ENCODE data around the gene MAPKAP1.

Gene MAPKAP1

GRCh38 chr9:125466411-125466810 is 240.6 kb downstream of the MAPKAP1 start:
- H3K4me3 ChIP-seq (ENCODE audit: low read depth, low read length), result no peak overlapping the region
- TF ChIP-seq, protein P1, sequence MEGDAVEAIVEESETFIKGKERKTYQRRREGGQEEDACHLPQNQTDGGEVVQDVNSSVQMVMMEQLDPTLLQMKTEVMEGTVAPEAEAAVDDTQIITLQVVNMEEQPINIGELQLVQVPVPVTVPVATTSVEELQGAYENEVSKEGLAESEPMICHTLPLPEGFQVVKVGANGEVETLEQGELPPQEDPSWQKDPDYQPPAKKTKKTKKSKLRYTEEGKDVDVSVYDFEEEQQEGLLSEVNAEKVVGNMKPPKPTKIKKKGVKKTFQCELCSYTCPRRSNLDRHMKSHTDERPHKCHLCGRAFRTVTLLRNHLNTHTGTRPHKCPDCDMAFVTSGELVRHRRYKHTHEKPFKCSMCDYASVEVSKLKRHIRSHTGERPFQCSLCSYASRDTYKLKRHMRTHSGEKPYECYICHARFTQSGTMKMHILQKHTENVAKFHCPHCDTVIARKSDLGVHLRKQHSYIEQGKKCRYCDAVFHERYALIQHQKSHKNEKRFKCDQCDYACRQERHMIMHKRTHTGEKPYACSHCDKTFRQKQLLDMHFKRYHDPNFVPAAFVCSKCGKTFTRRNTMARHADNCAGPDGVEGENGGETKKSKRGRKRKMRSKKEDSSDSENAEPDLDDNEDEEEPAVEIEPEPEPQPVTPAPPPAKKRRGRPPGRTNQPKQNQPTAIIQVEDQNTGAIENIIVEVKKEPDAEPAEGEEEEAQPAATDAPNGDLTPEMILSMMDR (IDR thresholded peaks at IDR 0.05), result no peak
- no peaks in the 10 kb centered on the region for H3K9me3 ChIP-seq (ENCODE audit: control insufficient read depth, low read length)
- peaks cover 2% of the 10 kb centered on the region for H3K4me1 ChIP-seq
- H3K4me2 ChIP-seq (ENCODE audit: low read length), result no peak overlapping the region
- H3K27ac ChIP-seq, result no peak overlapping the region
- no peak overlapping the region for H2AFZ ChIP-seq
- H3K27me3 ChIP-seq (ENCODE audit: control insufficient read depth, insufficient read depth, low read length), result no peaks in the 10 kb centered on the region
- H3K36me3 ChIP-seq (ENCODE audit: control insufficient read depth, insufficient read depth, low read length), result no peaks in the 10 kb centered on the region
- no peak overlapping the region for H3K9ac ChIP-seq
- no peaks in the 10 kb centered on the region for H3K79me2 ChIP-seq

- Histone ChIP-seq H3K4me3 (ENCODE audit: low read depth, low read length) (no peak overlapping the region), H3K9ac (no peak overlapping the region), H3K4me2 (ENCODE audit: low read length) (no peak overlapping the region), H2AFZ (no peak overlapping the region), H3K4me1 (peaks cover 2% of the 10 kb centered on the region), H3K27ac (no peak overlapping the region), H3K9me3 (ENCODE audit: control insufficient read depth, low read length) (no peaks in the 10 kb centered on the region), H3K79me2 (no peaks in the 10 kb centered on the region), H3K36me3 (ENCODE audit: control insufficient read depth, insufficient read depth, low read length) (no peaks in the 10 kb centered on the region), H3K27me3 (ENCODE audit: control insufficient read depth, insufficient read depth, low read length) (no peaks in the 10 kb centered on the region)
- TF ChIP-seq, protein P1 (IDR thresholded peaks at IDR 0.05), result no peak
Measured at GRCh38 chr9:125464591-125465385, 242.2 kb downstream of the MAPKAP1 start.

GRCh38 chr9:125463926-125464325 is 243.1 kb downstream of the MAPKAP1 start:
- TF ChIP-seq, protein P1 (IDR thresholded peaks at IDR 0.05), result no peak
- Histone ChIP-seq H3K79me2 (no peaks in the 10 kb centered on the region), H3K27ac (no peak overlapping the region), H3K4me3 (ENCODE audit: low read depth, low read length) (no peak overlapping the region), H3K36me3 (ENCODE audit: control insufficient read depth, insufficient read depth, low read length) (no peaks in the 10 kb centered on the region), H3K4me1 (peaks cover 2% of the 10 kb centered on the region), H3K27me3 (ENCODE audit: control insufficient read depth, insufficient read depth, low read length) (no peaks in the 10 kb centered on the region), H3K9ac (no peak overlapping the region), H3K4me2 (ENCODE audit: low read length) (no peak overlapping the region), H3K9me3 (ENCODE audit: control insufficient read depth, low read length) (no peaks in the 10 kb centered on the region), H2AFZ (no peak overlapping the region)

DNA sequence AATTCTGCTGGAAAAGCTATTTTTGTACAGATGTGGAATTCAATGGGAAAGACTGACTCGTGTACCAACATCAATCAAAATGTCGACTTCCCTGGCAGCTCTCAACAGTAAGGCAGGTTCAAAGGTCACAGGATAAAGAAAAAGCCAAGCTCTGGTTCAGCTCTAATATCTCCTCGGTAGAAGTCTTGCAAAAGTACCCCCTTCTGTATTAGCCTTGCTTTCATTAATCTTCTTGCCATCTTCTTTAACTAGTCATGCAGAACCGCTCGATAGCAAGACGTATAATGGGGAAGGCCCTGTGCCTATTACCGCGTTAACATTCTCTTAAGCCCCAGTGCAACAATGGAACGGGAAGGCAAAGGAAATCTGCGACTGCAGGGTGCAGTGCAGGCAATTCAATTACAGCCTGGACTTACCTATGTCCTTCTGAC is 244.1 kb downstream of the MAPKAP1 start:
- TF ChIP-seq, protein P1 (IDR thresholded peaks at IDR 0.05), result no peak
- peaks cover 2% of the 10 kb centered on the region for H3K4me1 ChIP-seq
- no peaks in the 10 kb centered on the region for H3K36me3 ChIP-seq (ENCODE audit: control insufficient read depth, insufficient read depth, low read length)
- H3K9ac ChIP-seq, result no peak overlapping the region
- H3K4me3 ChIP-seq (ENCODE audit: low read depth, low read length), result no peak overlapping the region
- no peak overlapping the region for H2AFZ ChIP-seq
- H3K27ac ChIP-seq, result no peak overlapping the region
- no peaks in the 10 kb centered on the region for H3K79me2 ChIP-seq
- no peaks in the 10 kb centered on the region for H3K9me3 ChIP-seq (ENCODE audit: control insufficient read depth, low read length)
- no peak overlapping the region for H3K4me2 ChIP-seq (ENCODE audit: low read length)
- no peaks in the 10 kb centered on the region for H3K27me3 ChIP-seq (ENCODE audit: control insufficient read depth, insufficient read depth, low read length)

All from parathyroid adenoma (tissue), 2 donors.